ENCODE measurements around the gene F8A1. TPM values are rescaled to one million over a fixed set of nuclear protein-coding genes. Genes with fewer than 3 reads are reported as not detected.
"Not testable (repeated sequence)": the region's sequence is repeated elsewhere in the genome, so short reads cannot be mapped to it uniquely, and the experiment has no call there.

Gene F8A1
- total RNA-seq = 10 to 100 TPM; 49.0 to 56.9 TPM

- CTCF ChIA-PET; DNase-seq; H3K4me1 Mint-ChIP-seq; H3K36me3 Mint-ChIP-seq; H3K27me3 Mint-ChIP-seq; H3K27ac Mint-ChIP-seq; H3K9me3 Mint-ChIP-seq (ENCODE audit: low read depth); H3K4me3 Mint-ChIP-seq: not testable (repeated sequence)
- ATAC-seq = peak; percentile 62
Observed at GRCh38 chrX:154886069-154886788, at the start of gene F8A1. F8A1 (plus strand) TSS chrX:154886355; CDS start chrX:154886375, 20 bp downstream.

GRCh38 chrX:154840856-154841255 lies 45.3 kb upstream of the F8A1 start:
- ATAC-seq = peak; percentile 45

GRCh38 chrX:154850957-154851611 lies 35.1 kb upstream of the F8A1 start:
- Mint-ChIP-seq H3K4me3 (no peak overlapping the region), H3K4me1 (no peaks in the 10 kb centered on the region), H3K27me3 (peaks cover 3% of the 10 kb centered on the region), H3K27ac (no peak overlapping the region), H3K9me3 (ENCODE audit: low read depth) (no peaks in the 10 kb centered on the region), H3K36me3 (peaks cover 16% of the 10 kb centered on the region)
- CTCF ChIA-PET = interaction anchor here (0.6 kb wide), 1 partner anchor 24 kb away, joined by 3 read pairs; no protein-coding TSS in a partner anchor
- DNase-seq (no peak), ATAC-seq (no peak)

More at GRCh38 chrX:154840856-154841255, 45.3 kb upstream of the F8A1 start:
- no peaks in the 10 kb centered on the region for H3K9me3 Mint-ChIP-seq (ENCODE audit: low read depth)
- no peak for DNase-seq
- CTCF ChIA-PET = interaction anchor here (0.9 to 3.6 kb wide), 2 partner anchors 12 to 91 kb away, joined by 3 to 21 read pairs; partner anchors contain the start of gene GAB3
- H3K4me1 Mint-ChIP-seq = peaks cover 10% of the 10 kb centered on the region
- H3K27me3 Mint-ChIP-seq = no peaks in the 10 kb centered on the region
- no peaks in the 10 kb centered on the region for H3K36me3 Mint-ChIP-seq
- H3K27ac Mint-ChIP-seq = no peak overlapping the region
- H3K4me3 Mint-ChIP-seq = no peak overlapping the region

- no peaks in the 10 kb centered on the region for H3K27me3 Mint-ChIP-seq
- H3K4me1 Mint-ChIP-seq = no peaks in the 10 kb centered on the region
- H3K9me3 Mint-ChIP-seq (ENCODE audit: low read depth) = no peaks in the 10 kb centered on the region
- H3K27ac Mint-ChIP-seq = no peak overlapping the region
- CTCF ChIA-PET = no interaction called here
- H3K4me3 Mint-ChIP-seq = no peak overlapping the region
- ATAC-seq (no peak), DNase-seq (no peak)
- H3K36me3 Mint-ChIP-seq = peaks cover 26% of the 10 kb centered on the region
Observed at GRCh38 chrX:154855256-154855655, 30.9 kb upstream of the F8A1 start.

- DNase-seq, H3K4me3 Mint-ChIP-seq, ATAC-seq, H3K4me1 Mint-ChIP-seq, CTCF ChIA-PET, H3K27ac Mint-ChIP-seq, H3K27me3 Mint-ChIP-seq: not testable (repeated sequence)
- Mint-ChIP-seq H3K36me3 (peaks cover 17% of the 10 kb centered on the region), H3K9me3 (ENCODE audit: low read depth) (peaks cover 10% of the 10 kb centered on the region)
Observed at GRCh38 chrX:154868522-154868921, 17.6 kb upstream of the F8A1 start.

- H3K27ac Mint-ChIP-seq = no peak overlapping the region
- ATAC-seq = no peak
- peaks cover 3% of the 10 kb centered on the region for H3K27me3 Mint-ChIP-seq
- no peaks in the 10 kb centered on the region for H3K4me1 Mint-ChIP-seq
- H3K9me3 Mint-ChIP-seq (ENCODE audit: low read depth) = peaks cover 6% of the 10 kb centered on the region
- no peak overlapping the region for H3K4me3 Mint-ChIP-seq
- CTCF ChIA-PET = no interaction called here
- DNase-seq = no peak
- H3K36me3 Mint-ChIP-seq = peaks cover 13% of the 10 kb centered on the region
Observed at GRCh38 chrX:154873329-154873728, 12.8 kb upstream of the F8A1 start.

GRCh38 chrX:154884069-154884468 lies 2.1 kb upstream of the F8A1 start:
- H3K27ac Mint-ChIP-seq; H3K9me3 Mint-ChIP-seq (ENCODE audit: low read depth); H3K27me3 Mint-ChIP-seq; CTCF ChIA-PET; H3K4me3 Mint-ChIP-seq; H3K4me1 Mint-ChIP-seq; H3K36me3 Mint-ChIP-seq; DNase-seq: not testable (repeated sequence)
- peak; percentile 61 for ATAC-seq

GRCh38 chrX:154885057-154885456 lies 1.1 kb upstream of the F8A1 start:
- H3K27me3 Mint-ChIP-seq; H3K9me3 Mint-ChIP-seq (ENCODE audit: low read depth); CTCF ChIA-PET; H3K36me3 Mint-ChIP-seq; ATAC-seq; H3K4me1 Mint-ChIP-seq; H3K27ac Mint-ChIP-seq; DNase-seq; H3K4me3 Mint-ChIP-seq: not testable (repeated sequence)

GRCh38 chrX:154885549-154885948 lies 606 bp upstream of the F8A1 start:
- H3K36me3 Mint-ChIP-seq; H3K27me3 Mint-ChIP-seq; ATAC-seq; H3K9me3 Mint-ChIP-seq (ENCODE audit: low read depth); H3K4me1 Mint-ChIP-seq; H3K4me3 Mint-ChIP-seq; DNase-seq; H3K27ac Mint-ChIP-seq; CTCF ChIA-PET: not testable (repeated sequence)

GRCh38 chrX:154886789-154887221 lies 650 bp downstream of the F8A1 start:
- H3K4me1 Mint-ChIP-seq; H3K9me3 Mint-ChIP-seq (ENCODE audit: low read depth); H3K27me3 Mint-ChIP-seq; DNase-seq; H3K4me3 Mint-ChIP-seq; H3K36me3 Mint-ChIP-seq; CTCF ChIA-PET; H3K27ac Mint-ChIP-seq: not testable (repeated sequence)
- ATAC-seq = peak; percentile 58

- DNase-seq (no peak), ATAC-seq (no peak)
- peaks cover 4% of the 10 kb centered on the region for H3K4me1 Mint-ChIP-seq
- H3K4me3 Mint-ChIP-seq = no peak overlapping the region
- H3K27me3 Mint-ChIP-seq = no peaks in the 10 kb centered on the region
- no peak overlapping the region for H3K27ac Mint-ChIP-seq
- no peaks in the 10 kb centered on the region for H3K9me3 Mint-ChIP-seq (ENCODE audit: low read depth)
- peaks cover 5% of the 10 kb centered on the region for H3K36me3 Mint-ChIP-seq
- CTCF ChIA-PET = no interaction called here
Observed at GRCh38 chrX:154890990-154891639, 5.0 kb downstream of the F8A1 start.

GRCh38 chrX:154892296-154892695 lies 6.1 kb downstream of the F8A1 start:
- ATAC-seq (no peak), DNase-seq (no peak)
- Mint-ChIP-seq H3K27ac (no peak overlapping the region), H3K4me3 (no peak overlapping the region), H3K9me3 (ENCODE audit: low read depth) (no peaks in the 10 kb centered on the region), H3K4me1 (peaks cover 9% of the 10 kb centered on the region), H3K27me3 (no peaks in the 10 kb centered on the region), H3K36me3 (peaks cover 5% of the 10 kb centered on the region)
- CTCF ChIA-PET = no interaction called here

GRCh38 chrX:154900323-154900722 lies 14.2 kb downstream of the F8A1 start:
- H3K9me3 Mint-ChIP-seq (ENCODE audit: low read depth) = no peaks in the 10 kb centered on the region
- CTCF ChIA-PET = interaction anchor here (1.4 kb wide), 1 partner anchor 17 kb away, joined by 4 read pairs; no protein-coding TSS in a partner anchor
- H3K27me3 Mint-ChIP-seq = peaks cover 21% of the 10 kb centered on the region
- H3K4me3 Mint-ChIP-seq = no peak overlapping the region
- H3K4me1 Mint-ChIP-seq = peaks cover 9% of the 10 kb centered on the region
- no peak overlapping the region for H3K27ac Mint-ChIP-seq
- ATAC-seq (no peak), DNase-seq (no peak)
- H3K36me3 Mint-ChIP-seq = no peaks in the 10 kb centered on the region

GRCh38 chrX:154902408-154902807 lies 16.3 kb downstream of the F8A1 start:
- DNase-seq (no peak), ATAC-seq (no peak)
- no peaks in the 10 kb centered on the region for H3K36me3 Mint-ChIP-seq
- peaks cover 4% of the 10 kb centered on the region for H3K4me1 Mint-ChIP-seq
- CTCF ChIA-PET = no interaction called here
- H3K4me3 Mint-ChIP-seq = no peak overlapping the region
- no peaks in the 10 kb centered on the region for H3K9me3 Mint-ChIP-seq (ENCODE audit: low read depth)
- H3K27ac Mint-ChIP-seq = no peak overlapping the region
- peaks cover 26% of the 10 kb centered on the region for H3K27me3 Mint-ChIP-seq
